ENCODE results near the gene SHISAL1.

The SHISAL1 gene

DNA sequence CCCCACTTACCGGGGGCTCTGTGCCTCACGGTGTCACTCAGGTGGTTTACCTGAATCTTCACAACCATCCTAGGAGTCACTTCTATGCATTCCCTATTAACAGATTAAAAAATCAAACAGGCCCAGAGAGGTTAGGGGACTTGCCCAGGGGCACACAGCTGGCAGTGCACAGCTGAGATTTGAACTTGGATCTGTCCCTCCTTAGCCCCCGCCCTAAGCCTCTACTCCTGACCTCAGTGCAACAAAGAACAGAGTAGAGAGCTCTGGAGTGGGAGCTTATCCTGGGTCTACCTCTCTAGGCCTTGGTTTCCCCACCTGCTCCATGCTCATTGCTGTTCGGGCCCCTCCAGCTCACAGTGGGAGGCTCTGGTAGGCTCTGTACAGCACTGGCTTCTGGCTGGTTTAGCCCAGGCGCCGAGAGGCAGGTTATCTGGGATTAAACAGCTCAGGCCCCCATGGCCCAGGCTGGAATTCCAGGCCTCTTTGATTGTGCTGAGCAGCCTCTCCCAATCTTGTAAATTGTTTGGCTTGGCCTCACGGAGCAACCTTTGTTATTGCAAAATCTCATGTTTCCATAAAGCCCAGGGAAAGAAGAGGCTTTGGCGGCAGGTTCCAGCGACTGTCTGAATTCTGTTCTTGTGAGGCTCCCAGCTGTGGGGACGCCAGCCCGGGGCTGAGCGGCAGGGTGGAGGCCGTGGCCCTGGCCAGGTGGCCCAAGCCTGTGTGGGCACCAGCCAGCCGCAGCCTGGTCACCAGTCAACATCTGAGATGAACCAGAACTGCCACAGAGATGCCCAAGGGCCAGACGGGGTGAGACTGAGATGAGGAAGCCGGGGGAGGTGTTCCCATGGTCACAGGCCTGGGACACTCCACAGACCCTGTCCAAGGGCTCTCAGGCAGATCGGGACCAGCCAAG, 28.9 kb upstream of the SHISAL1 start:
- ATAC-seq, result no peak

DNA sequence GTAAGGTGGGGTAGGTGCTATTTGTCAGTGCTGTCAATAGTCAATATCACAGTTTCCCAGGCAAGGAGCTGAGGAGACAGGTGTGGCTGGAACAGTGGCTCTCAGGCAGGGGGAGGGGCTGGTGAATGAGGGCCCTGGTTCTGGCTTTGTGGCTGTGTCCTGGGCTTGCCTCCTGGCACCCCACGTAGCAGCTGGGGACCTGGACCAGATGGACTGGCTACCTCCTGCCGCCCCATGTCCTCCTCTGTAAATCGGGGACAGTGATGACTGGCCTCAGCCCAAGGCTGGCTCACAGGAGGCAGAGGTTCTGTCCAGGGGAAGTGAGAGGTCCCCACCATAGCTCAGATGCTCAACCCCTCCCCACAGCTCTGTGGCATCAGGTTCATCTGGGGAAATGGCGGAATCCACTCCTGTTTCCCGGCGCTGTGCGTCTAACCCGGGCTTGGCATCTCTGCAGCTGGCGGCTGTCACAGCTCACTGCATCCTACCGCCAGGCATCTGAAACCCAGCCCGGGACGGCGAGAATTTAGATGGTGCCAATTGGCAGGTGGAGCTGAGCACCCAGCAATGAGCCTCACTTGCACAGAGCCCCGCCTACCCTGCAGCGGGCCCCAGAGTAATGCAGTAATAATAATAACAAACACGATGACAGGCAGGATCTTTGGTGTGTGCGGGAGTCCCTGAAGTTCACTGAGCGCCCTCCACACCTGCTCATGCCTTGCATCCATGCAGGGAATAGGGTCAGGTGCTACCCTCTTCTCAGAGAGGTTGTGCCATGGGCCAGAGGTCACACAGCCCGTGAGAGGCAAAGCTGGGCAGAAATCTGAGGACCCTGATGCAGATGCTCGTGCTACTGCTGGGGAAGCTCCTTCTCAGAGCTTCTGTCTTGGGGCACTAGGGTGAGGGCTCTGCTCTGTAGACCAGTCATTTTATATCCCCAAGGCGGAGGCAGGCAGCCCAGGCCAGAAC, 27.8 kb upstream of the SHISAL1 start:
- no peak for ATAC-seq

DNA sequence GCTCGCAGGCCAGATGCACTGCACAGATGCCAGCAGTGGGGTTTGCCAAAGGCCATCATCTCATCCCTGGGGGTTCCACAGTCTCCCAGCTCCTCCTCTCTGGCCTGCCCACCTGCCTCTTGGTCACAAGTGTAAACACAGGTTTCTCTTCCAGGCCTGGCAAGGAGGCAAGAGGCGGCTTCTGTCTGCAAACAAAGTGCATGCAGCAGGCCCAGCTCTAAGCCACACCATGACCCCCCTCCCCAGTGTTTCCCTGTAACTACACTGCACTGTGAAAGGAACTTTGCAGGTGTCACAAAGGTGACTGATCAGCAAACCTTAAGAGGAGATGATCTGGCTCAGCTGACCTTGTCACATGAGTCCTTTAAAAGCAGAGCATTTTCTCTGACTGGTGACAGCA, 26.2 kb upstream of the SHISAL1 start:
- ATAC-seq, result no peak

DNA sequence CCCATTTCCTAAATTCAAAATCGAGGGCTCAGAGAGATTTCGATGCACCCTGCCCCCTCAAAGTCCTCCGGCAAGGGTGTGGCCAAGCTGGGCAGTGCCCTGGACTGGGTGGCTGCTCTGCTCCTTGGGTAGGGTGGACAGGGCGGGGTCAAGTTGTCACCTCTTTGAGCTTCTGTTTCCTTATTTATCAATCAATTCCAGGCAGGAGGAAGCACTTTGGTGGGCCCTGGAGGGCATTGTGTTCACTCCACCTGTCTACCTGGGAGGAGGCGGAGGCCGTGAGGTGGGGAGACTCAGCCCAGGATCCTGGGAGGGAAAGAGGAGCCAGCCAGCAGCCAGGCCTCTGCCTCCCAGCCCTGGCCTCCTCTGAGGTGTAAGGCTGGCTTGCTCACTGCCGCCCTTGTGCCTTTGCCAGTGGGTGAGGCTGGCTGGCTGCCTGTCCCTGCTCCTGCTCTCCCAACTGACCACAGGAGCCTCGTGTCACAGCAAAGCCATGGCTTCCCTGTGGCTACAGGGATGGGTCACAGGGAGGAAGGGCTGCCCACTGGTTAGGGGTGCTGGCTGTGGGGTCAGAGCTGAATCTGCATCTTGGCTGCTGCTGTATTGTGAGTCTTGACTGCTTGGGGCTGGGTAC, 25.5 kb upstream of the SHISAL1 start:
- ATAC-seq, result no peak

DNA sequence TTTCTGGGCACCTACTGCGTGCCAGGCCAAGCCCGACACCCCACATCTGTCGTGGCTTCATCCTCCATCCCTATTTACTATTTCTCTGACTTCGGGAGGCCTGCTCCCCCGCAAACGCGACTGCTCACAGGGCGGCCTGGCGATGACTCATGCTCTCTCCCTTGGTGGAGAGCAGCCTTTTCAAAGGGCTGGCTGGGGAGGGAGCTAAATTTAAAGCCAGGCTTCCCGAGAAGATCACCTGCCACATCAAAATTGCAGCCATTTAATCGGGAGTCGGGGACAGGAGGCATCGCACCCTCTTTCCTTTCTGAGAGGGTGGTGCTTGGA, 24.9 kb upstream of the SHISAL1 start:
- ATAC-seq, result no peak

DNA sequence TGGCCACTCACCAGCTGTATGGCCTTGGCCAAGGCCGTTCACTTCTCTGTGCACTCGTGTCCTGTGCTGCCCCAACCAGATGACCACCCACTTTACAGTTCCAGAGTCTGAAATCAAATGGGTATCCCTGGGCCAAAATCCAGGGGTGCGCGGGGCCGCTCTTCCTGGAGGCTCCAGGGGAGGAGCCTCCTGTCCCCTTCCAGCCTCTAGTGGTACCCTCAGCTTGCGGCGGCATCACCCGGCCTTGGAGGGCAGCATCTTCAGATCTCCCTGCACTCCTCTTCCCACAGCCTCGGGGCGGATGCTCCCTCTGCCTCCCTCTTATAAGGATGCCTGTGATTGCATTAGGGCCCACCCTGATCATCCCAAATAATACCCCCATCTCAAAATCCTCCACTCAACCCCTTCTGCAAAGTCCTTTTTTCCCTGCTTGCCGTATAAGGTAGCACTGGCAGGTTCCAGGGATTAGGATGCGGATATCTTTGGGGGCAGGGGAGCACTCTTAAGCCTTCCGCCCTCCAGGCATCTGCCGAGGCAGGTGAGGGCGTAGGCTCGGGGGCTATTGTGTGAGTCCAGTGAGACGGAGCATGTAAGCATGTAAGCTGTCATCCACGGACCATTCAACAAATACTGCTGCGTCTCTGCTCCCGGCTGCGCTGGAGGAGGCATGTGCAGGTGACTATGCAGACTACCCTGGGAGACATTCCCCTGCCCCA, 24.4 kb upstream of the SHISAL1 start:
- ATAC-seq, result no peak

DNA sequence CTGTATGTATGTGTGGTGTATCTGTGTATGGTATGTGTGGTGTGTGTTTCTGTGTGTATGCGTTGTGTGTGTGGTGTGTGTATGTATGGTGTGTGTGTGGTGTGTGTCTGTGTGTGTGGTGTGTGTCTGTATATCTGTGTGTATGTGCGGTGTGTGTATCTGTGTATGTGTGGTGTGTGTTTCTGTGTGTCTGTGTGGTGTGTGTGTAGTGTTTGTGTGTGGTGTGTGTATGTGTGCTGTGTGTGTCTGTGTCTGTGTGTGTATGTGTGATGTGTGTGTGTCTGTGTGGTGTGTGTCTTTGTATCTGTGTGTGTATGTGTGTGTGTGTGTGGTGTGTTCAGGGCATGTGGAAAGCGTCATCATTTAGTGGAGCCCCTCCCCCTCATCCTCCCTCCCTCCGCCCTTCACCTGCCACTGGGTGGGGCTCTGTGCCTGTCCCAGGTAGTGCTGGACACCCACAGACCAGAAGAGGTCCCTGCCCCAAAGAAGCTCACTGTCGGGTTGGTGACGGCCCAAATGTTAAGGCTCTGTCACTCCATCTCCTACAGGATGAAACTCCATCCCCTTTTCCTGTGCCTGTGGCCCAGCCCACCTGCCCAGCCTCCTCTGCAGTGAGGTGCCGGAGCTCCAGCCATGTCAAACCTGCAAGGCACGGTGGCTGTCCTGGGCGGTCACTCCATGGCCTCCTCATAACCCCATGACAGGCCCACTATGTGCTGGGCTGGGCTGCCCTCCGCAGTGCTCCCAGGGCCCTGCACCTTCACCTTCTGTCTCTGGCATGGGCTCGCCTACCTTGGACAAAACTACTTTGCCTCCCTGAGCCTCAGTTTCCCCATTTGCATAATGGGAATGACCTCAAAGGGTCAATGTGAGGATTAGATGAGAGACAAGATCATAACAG, 23.4 kb upstream of the SHISAL1 start:
- ATAC-seq, result no peak

DNA sequence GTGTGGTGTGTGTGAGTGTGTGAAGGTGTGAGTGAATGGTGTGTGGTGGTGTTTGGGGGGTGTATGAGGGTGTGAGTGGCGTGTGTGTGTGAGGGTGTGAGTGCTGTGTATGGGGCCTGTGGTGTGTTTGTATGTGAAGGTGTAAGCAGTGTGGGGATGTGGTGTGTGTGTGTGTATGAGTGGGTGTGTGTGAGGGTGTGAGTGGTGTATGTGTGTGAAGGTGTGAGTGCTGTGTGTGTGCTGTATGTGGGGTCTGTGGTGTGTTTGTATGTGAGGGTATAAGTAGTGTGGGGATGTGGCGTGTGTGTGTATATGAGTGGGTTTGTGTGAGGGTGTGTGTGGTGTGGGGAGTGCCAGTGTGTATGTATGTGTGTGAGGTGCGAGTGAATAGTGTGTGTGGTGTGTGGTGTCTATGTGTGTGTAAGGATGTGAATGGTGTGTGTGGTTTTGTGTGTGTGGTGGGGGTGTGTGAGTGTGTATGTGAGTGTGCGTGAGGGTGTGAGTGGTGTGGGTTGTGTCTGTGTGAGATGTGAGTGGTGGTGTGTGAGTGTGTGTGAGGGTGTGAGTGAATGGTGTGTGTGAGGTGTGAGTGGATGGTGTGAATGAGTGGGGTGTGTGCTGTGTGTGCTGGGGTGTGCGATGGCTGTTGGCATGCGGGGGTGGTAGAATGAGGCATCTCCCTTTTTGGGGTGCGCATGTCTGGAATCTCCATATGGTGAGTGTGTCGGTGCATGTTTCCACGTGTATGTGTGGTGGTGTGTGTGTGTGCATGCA, 22.5 kb upstream of the SHISAL1 start:
- ATAC-seq, result no peak

DNA sequence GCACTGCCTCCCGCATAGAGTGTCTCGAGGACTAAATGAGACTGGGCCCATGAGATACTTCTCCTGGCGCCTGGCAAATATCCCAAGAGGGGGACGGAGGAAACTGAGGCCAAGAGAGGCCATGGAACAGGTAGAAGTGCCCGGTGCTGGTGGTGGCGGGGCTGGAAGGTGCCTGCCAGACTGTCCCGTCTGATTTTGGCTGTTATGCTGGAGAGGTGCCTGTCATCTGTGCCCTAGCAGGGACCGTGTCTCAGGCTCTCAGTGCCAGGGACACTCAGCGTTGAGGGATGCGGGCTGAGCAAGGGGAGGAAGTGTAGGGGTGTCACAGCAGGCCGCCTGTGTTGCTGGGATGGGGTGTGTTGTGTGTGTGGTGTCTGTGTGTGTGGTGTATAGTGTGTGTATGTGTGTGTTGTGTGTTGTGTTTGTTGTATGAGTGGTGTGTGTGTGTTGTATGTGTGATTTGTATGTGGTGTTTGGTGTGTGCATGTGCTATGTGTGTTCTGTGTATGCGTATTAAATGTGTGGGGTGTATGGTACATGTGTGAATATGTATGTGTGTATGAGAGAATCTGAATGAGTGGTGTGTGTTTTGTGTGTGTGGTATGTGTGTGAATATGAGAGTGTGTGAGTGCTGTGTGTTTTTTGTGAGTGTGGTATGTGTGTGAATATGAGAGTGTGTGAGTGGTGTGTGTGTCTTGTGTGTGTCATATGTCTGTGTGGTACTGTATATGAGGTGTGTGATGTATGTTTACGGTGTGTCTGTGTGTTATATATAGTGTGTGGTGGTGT, 21.3 kb upstream of the SHISAL1 start:
- no peak for ATAC-seq

DNA sequence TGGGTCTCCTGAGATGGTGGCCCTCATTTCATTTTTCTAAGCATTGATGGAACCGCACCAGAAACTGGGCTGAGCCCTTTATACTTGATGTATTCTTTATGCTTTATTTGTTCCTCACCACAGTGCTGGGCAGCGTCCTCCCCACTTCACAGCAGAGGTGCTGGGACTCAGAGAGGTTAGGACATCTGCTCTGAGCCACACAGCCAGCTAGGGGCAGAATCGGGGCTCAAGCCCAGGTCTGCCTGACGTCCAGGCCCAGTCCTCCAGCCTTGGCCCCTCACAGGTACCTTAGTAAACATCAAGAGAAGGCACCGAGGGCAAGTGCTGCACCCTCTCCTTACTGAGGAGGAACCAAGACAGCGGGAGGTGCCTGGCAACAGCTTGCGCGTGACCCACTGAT, 20.2 kb upstream of the SHISAL1 start:
- ATAC-seq, result no peak

DNA sequence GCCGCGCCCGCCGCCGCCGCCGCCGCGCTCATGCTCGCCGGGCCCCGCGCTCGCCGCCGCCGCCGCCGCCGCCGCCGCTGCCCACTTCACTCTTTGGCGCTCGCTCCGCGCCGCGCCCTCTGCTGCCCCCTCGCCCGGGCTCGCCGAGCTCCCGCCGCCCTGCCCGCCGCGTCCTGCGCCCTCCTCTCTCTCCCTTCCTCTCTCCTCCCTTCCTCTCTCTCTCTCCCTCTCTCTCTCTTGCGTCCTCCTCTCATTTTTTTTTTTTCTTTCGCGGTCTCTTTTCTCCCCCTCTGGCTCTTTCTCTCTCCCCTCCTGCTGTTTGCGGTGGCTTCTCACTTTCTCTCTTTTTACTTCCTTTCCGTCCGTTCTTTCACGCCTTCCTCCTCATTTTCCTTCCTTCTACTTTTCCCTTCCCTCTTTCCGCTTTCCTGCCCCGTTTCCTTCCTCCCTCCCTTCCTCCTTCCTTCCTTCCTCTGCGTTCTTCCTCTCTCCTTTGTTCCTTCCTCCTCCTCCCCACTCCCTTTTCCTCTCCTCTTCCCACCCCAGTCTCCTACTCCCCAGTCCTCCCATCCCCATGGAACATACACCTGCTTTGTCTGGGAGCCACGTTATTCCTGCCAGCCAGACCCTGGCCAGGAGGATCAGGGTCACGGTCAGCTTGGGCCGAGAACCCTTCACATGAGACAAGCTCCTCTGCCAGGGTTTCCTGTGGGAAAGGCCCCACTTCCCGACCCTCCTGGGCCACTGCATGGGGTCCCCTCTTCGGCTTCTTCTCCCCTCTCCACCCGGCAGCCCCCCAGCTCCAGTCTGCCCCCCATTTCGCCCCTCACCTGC, 19.3 kb upstream of the SHISAL1 start:
- no peak for ATAC-seq

DNA sequence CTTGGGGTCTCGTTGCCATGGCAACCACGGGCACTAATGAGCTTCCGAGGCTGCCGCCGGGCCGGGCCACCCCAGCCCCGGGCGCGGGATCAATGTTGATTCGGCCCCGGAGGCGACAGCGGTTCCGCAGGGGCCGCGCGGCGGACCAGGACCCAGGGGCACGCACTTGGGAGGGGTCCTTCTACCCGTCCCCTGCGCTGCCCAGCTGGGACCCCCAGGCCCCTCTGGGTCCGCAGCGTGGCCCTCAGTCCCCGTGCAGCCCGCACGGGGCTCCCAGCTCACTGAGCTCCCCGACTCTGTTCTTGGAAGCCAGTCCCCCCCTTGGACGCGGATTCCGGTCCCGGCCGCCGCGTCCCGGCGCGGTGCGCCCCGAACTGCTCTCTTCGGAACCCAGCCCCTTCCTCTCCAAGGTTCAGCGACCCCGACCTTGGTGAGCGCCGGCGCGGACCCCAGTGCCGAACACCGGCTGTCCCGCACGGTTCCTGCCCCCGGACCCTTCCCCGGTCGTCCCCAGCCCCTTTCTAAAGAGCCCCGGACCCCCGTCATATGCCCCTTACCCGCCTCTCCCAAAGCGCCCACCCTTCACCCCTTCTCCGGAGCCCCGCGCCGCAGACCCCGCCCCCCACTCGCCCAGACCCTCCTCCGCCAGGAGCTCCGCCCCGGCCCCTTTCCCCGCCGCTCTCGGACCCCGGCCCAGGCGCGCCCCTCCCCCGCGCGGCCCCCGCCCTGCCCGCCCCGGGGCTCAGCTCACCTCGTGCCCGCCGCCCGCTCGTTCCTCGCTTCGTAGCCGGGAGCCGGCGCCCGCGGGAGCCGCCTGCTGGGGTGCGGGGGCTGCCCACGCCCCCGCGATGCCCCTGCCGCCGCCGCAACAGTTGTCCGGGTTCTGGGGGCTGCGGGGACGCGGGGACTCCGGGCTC, 18.3 kb upstream of the SHISAL1 start:
- ATAC-seq, result no peak

DNA sequence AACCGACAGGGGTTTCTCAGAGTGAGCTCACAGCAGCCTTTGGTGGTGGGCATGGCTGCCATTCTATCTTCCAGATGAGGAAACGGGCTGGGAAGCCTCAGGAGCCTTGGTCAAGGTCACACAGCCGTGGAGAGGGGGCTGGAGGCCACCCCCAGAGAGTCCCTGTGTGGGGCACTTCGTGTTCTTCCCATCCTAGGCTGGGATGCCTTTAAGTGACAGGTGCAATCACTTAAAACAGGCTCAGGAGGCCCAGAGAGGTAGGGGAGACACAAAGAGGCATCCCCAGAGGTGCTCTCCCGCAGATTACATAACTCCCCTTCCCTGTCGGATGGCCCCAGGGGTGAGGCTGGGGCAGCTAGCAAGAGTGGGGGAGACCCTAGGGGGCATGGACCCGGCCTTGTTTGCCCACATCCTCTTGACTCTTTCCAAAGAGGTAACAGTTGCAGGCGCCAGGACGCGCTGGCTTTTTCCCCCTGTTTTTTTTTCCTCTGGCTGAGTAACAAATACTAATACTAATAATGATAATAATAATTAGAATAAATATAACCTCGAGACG, 17.5 kb upstream of the SHISAL1 start:
- no peak for ATAC-seq

DNA sequence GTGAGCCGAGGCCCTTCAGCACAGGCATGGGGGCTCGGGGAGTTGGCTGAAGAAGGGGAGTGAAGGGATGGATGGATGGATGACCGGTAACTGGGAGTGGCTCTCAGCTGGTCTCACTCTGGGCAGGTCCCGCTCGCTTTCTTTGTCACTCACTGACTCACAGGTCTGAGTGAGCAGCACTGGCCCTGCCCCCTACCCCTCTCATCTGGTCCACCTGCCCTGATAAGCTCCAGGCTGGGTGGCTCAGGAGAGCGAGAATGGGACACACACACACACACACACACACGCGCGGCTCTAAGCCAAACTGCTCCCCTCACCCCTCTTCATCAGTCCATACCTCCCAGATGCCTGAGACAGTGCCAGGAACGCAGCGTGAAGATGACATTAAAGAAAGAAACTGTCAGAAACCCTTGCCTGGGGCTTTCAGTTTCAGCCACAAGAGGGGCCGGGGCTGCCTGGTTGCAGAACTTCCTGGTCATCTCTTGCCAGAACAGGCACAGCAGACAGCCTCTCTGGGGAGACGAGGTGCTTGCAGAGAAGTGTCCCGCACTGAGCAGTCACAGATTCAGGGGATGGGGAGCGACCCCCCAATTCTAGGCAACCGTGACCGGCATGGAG, 16.5 kb upstream of the SHISAL1 start:
- peak in 1 of 2 donors; percentile 30 for ATAC-seq

DNA sequence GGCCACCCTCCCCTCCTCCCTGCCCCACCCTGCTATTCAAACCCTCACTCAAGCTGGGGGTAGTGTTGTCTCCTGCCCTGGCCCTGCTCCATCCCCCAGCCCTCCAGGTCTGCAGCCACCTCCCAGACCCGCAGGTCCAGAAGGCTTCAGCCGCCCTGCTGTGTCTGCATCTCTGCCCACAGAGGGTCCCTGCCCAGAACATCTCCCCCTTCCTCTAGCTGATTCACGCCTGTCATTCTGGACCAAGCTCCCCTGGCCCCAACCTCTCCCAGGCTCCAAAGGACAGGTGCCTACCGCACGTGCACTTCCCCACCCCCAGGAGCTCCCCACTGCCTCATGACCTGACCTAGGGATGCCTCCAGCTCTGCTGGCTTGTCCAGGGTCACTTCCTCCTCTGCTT, 16.0 kb upstream of the SHISAL1 start:
- no peak for ATAC-seq

DNA sequence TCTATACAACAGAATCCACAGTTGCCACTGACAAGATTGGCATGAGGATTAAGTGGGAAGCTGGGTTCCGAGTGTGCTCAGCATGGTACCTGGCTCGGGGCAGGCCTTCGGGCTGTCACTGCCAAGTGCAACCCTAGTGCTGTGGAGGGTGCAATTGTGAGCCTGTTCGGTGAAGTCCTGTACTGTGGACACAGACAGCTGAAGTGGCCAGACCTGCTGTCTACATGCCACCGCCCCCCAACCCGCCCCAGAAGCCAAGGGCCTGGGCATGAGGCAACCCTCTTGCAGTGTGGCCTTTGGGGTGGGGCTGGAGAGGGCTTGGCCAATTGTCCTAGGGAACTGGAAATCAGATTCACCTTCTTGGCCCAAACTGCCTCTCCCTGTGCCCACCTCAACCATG, 15.6 kb upstream of the SHISAL1 start:
- no peak for ATAC-seq

DNA sequence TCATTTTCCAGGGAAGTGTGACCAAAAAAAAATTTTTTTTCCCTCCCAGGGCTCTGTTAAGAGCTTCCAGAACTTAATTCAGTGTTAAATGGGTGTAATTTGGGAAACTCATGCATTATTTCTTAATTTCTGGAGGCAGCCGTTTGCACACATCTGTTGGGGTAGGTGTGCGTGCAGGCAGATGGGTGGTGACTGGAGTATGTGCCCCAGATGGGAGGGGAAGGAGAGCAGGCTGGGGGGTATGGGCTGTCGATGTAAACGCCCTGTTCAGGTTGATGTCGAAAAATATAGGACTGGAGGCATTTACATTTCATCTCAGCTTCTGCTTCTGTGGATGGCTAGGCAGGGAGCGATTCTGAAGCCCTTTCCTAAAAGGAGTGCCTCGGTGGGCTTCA, 13.7 kb upstream of the SHISAL1 start:
- no peak for ATAC-seq

Data from activated CD4-positive, CD25-positive, alpha-beta regulatory T cell treated with anti-CD3 and anti-CD28 coated beads, Interleukin-2, amount 50 U/mL, for 24 hours (primary cell).